ENCODE measurements around the gene TTBK2. TPM values are rescaled to one million over a fixed set of nuclear protein-coding genes. Genes with fewer than 3 reads are reported as not detected.
A peak's percentile ranks its signal among the peaks of the same experiment; 100 is the strongest.

TTBK2 gene
- polyA plus RNA-seq, 3 donors = 3.7 to 9.0 (median 5.7) TPM

DNA sequence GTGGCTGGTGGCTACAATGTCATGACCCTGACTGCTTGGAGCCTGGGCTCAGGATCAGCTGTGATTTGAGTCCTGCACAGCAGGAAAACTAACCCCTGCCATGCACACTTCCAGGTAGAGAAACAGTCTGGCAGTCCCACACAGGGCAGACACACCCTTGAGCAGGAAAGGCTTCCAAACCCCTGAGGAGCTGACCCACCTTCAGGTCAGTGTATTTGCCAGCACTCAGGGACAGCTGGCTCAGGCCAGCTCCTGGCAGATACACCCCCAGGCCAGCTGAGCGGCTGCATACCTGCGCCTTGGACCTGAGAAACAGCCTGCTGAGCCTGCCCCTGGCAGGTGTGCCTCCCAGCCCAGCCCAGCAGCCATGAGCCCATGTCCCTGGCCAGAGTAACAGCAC is 161.5 kb downstream of the TTBK2 start:
- H3K9me3 Mint-ChIP-seq = peaks cover 21 to 34% (median 29%) of the 10 kb centered on the region in 7 donors

DNA sequence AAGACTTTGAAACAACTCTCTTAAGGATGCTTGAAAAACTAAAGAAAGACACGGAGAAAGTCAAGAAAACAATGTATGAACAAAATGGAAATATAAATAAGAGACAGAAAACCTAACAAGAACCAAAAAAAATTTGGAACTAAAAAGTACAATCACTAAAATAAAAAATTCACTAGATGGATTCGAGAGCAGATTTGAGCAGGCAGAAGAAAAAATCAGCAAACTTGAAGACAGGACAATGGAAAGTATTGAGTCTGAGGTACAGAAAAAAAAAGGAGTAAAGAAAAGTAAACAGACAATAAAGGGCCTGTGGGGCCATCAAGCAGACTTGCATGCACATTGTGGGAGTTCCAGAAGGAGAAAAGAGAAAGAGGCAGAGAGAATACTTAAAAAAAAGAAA is 170.3 kb downstream of the TTBK2 start:
- Mint-ChIP-seq H3K9me3 (peaks cover 0 to 13% (median 5%) of the 10 kb centered on the region in 7 donors), H3K27ac (peak overlapping the region in 1 of 7 donors; percentile 20), H3K27me3 (ENCODE audit: low read depth in 3 of 3) (no peaks in the 10 kb centered on the region), H3K4me1 (no peaks in the 10 kb centered on the region), H3K36me3 (peaks cover 53 to 68% of the 10 kb centered on the region in 2 donors), H3K4me3 (no peak overlapping the region)
- no peaks in the 10 kb centered on the region for H3K27me3 ChIP-seq (ENCODE audit: control insufficient read depth in 2 of 2, insufficient read depth in 2 of 2, low read length in 2 of 2)
- intact Hi-C loops (cut with micrococcal nuclease) = no loop called here
- H3K36me3 ChIP-seq (replicated peaks in 1 of 2; ENCODE audit: control insufficient read depth in 1 of 2, insufficient read depth in 2 of 2, low read length in 2 of 2) = peaks cover 31 to 59% of the 10 kb centered on the region in 2 donors
- no peak for DNase-seq
- no peak overlapping the region for H3K4me3 ChIP-seq (replicated peaks in 1 of 3; ENCODE audit: low read depth in 2 of 3, low read length in 3 of 3)
- TF ChIP-seq, protein P1, sequence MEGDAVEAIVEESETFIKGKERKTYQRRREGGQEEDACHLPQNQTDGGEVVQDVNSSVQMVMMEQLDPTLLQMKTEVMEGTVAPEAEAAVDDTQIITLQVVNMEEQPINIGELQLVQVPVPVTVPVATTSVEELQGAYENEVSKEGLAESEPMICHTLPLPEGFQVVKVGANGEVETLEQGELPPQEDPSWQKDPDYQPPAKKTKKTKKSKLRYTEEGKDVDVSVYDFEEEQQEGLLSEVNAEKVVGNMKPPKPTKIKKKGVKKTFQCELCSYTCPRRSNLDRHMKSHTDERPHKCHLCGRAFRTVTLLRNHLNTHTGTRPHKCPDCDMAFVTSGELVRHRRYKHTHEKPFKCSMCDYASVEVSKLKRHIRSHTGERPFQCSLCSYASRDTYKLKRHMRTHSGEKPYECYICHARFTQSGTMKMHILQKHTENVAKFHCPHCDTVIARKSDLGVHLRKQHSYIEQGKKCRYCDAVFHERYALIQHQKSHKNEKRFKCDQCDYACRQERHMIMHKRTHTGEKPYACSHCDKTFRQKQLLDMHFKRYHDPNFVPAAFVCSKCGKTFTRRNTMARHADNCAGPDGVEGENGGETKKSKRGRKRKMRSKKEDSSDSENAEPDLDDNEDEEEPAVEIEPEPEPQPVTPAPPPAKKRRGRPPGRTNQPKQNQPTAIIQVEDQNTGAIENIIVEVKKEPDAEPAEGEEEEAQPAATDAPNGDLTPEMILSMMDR (IDR thresholded peaks at IDR 0.05) = no peak
- no peak overlapping the region for H3K9ac ChIP-seq (ENCODE audit: insufficient read depth, low read length, poor library complexity, severe bottlenecking)
- H3K9me3 ChIP-seq (replicated peaks in 1 of 2; ENCODE audit: control insufficient read depth in 1 of 2, insufficient read depth in 1 of 2, low read length in 2 of 2) = no peaks in the 10 kb centered on the region
- H3K27ac ChIP-seq (ENCODE audit: low read depth in 1 of 2, low read length in 2 of 2) = no peak overlapping the region
- H3K4me1 ChIP-seq (ENCODE audit: control insufficient read depth in 1 of 2, insufficient read depth in 2 of 2, low read length in 2 of 2) = no peaks in the 10 kb centered on the region
- H3K4me2 ChIP-seq (replicated peaks; ENCODE audit: extremely low read depth, low read length, poor library complexity, severe bottlenecking) = no peak overlapping the region
- no peaks in the 10 kb centered on the region for H4K20me1 ChIP-seq (ENCODE audit: insufficient read depth, low read length)
- no peaks in the 10 kb centered on the region for H3K79me2 ChIP-seq (ENCODE audit: insufficient read depth, low read length)
- H2AFZ ChIP-seq (ENCODE audit: insufficient read depth, low read depth, low read length, poor library complexity, severe bottlenecking) = no peak overlapping the region
- no CpG with 5 or more reads among the region's 2 CpGs for WGBS (ENCODE audit: insufficient coverage)

More for the DNA sequence above, 161.5 kb downstream of the TTBK2 start:
- H3K36me3 ChIP-seq (replicated peaks in 1 of 2; ENCODE audit: control insufficient read depth in 1 of 2, insufficient read depth in 2 of 2, low read length in 2 of 2) = peaks cover 0 to 29% of the 10 kb centered on the region in 2 donors
- intact Hi-C loops (cut with micrococcal nuclease) = no loop called here
- H2AFZ ChIP-seq (ENCODE audit: insufficient read depth, low read depth, low read length, poor library complexity, severe bottlenecking) = no peak overlapping the region
- no peaks in the 10 kb centered on the region for H3K4me1 ChIP-seq (ENCODE audit: control insufficient read depth in 1 of 2, insufficient read depth in 2 of 2, low read length in 2 of 2)
- no peak overlapping the region for H3K27ac ChIP-seq (ENCODE audit: low read depth in 1 of 2, low read length in 2 of 2)
- TF ChIP-seq, protein P1 (IDR thresholded peaks at IDR 0.05) = no peak
- H3K36me3 Mint-ChIP-seq = peaks cover 24 to 33% of the 10 kb centered on the region in 2 donors
- H3K27me3 Mint-ChIP-seq (ENCODE audit: low read depth in 3 of 3) = no peaks in the 10 kb centered on the region
- peaks cover 13 to 22% of the 10 kb centered on the region in 2 donors for H3K9me3 ChIP-seq (replicated peaks in 1 of 2; ENCODE audit: control insufficient read depth in 1 of 2, insufficient read depth in 1 of 2, low read length in 2 of 2)
- H3K4me1 Mint-ChIP-seq = no peaks in the 10 kb centered on the region
- no peaks in the 10 kb centered on the region for H3K27me3 ChIP-seq (ENCODE audit: control insufficient read depth in 2 of 2, insufficient read depth in 2 of 2, low read length in 2 of 2)
- no peak overlapping the region for H3K9ac ChIP-seq (ENCODE audit: insufficient read depth, low read length, poor library complexity, severe bottlenecking)
- H3K4me3 ChIP-seq (replicated peaks in 1 of 3; ENCODE audit: low read depth in 2 of 3, low read length in 3 of 3) = no peak overlapping the region
- H3K27ac Mint-ChIP-seq = no peak overlapping the region
- no peak overlapping the region for H3K4me2 ChIP-seq (replicated peaks; ENCODE audit: extremely low read depth, low read length, poor library complexity, severe bottlenecking)
- DNase-seq = no peak
- no peak overlapping the region for H3K4me3 Mint-ChIP-seq
- peaks cover 3% of the 10 kb centered on the region for H3K79me2 ChIP-seq (ENCODE audit: insufficient read depth, low read length)
- 100% methylated on average over 2 of the region's 2 CpGs for WGBS (ENCODE audit: insufficient coverage)
- peaks cover 8% of the 10 kb centered on the region for H4K20me1 ChIP-seq (ENCODE audit: insufficient read depth, low read length)
